ENCODE measurements around the gene HTRA1.

Gene HTRA1

DNA sequence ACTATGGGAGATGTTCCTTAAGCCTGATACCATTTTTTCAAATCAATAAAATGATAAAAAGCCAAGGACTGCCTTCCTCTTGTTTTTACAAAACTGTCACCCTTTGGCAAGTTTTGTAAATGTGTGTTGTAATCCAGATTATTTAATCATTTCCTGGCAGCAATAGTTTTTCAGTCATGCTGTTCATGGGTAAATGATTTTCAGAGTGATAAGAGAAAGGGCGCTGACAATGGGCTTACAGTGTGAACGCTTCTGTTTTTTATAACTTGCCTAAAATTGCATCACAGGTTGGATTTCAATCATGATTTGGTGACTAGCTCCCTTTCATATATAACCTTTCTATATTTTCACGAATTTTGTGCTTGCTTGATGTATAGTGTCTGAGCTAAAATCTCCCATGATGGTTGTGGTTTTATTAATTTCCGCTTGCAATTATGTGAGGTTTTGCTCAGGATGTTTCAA is 80.2 kb downstream of the HTRA1 start:
- TF ChIP-seq CSDC2 (CRISPR knock-in tag; IDR thresholded peaks at IDR 0.05) (no peak), RARB (CRISPR knock-in tag; IDR thresholded peaks at IDR 0.05) (no peak), ZFP3 (CRISPR knock-in tag; IDR thresholded peaks at IDR 0.05) (no peak), ARNTL (CRISPR knock-in tag; IDR thresholded peaks at IDR 0.05; ENCODE audit: borderline replicate concordance, low read depth) (no peak), OSR1 (CRISPR knock-in tag; IDR thresholded peaks at IDR 0.05) (no peak), SNAI2 (CRISPR knock-in tag; IDR thresholded peaks at IDR 0.05) (no peak), ESRRG (CRISPR knock-in tag; IDR thresholded peaks at IDR 0.05) (no peak), ZNF565 (CRISPR knock-in tag; conservative IDR thresholded peaks at IDR 0.05; ENCODE audit: low read depth) (no peak), ZC3H10 (CRISPR knock-in tag; IDR thresholded peaks at IDR 0.05) (no peak), PPARA (CRISPR knock-in tag; IDR thresholded peaks at IDR 0.05; ENCODE audit: borderline replicate concordance) (no peak), TOX (CRISPR knock-in tag; IDR thresholded peaks at IDR 0.05; ENCODE audit: borderline replicate concordance) (no peak)
- TF ChIP-seq, protein P1, sequence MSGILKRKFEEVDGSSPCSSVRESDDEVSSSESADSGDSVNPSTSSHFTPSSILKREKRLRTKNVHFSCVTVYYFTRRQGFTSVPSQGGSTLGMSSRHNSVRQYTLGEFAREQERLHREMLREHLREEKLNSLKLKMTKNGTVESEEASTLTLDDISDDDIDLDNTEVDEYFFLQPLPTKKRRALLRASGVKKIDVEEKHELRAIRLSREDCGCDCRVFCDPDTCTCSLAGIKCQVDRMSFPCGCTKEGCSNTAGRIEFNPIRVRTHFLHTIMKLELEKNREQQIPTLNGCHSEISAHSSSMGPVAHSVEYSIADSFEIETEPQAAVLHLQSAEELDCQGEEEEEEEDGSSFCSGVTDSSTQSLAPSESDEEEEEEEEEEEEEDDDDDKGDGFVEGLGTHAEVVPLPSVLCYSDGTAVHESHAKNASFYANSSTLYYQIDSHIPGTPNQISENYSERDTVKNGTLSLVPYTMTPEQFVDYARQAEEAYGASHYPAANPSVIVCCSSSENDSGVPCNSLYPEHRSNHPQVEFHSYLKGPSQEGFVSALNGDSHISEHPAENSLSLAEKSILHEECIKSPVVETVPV (CRISPR knock-in tag; IDR thresholded peaks at IDR 0.05): no peak
- TF ChIP-seq, protein P2, sequence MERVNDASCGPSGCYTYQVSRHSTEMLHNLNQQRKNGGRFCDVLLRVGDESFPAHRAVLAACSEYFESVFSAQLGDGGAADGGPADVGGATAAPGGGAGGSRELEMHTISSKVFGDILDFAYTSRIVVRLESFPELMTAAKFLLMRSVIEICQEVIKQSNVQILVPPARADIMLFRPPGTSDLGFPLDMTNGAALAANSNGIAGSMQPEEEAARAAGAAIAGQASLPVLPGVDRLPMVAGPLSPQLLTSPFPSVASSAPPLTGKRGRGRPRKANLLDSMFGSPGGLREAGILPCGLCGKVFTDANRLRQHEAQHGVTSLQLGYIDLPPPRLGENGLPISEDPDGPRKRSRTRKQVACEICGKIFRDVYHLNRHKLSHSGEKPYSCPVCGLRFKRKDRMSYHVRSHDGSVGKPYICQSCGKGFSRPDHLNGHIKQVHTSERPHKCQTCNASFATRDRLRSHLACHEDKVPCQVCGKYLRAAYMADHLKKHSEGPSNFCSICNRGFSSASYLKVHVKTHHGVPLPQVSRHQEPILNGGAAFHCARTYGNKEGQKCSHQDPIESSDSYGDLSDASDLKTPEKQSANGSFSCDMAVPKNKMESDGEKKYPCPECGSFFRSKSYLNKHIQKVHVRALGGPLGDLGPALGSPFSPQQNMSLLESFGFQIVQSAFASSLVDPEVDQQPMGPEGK (CRISPR knock-in tag; IDR thresholded peaks at IDR 0.05; ENCODE audit: borderline replicate concordance): no peak
- TF ChIP-seq, protein P3, sequence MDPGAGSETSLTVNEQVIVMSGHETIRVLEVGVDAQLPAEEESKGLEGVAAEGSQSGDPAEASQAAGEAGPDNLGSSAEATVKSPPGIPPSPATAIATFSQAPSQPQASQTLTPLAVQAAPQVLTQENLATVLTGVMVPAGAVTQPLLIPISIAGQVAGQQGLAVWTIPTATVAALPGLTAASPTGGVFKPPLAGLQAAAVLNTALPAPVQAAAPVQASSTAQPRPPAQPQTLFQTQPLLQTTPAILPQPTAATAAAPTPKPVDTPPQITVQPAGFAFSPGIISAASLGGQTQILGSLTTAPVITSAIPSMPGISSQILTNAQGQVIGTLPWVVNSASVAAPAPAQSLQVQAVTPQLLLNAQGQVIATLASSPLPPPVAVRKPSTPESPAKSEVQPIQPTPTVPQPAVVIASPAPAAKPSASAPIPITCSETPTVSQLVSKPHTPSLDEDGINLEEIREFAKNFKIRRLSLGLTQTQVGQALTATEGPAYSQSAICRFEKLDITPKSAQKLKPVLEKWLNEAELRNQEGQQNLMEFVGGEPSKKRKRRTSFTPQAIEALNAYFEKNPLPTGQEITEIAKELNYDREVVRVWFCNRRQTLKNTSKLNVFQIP (CRISPR knock-in tag; IDR thresholded peaks at IDR 0.05; ENCODE audit: borderline replicate concordance, low read depth): no peak

DNA sequence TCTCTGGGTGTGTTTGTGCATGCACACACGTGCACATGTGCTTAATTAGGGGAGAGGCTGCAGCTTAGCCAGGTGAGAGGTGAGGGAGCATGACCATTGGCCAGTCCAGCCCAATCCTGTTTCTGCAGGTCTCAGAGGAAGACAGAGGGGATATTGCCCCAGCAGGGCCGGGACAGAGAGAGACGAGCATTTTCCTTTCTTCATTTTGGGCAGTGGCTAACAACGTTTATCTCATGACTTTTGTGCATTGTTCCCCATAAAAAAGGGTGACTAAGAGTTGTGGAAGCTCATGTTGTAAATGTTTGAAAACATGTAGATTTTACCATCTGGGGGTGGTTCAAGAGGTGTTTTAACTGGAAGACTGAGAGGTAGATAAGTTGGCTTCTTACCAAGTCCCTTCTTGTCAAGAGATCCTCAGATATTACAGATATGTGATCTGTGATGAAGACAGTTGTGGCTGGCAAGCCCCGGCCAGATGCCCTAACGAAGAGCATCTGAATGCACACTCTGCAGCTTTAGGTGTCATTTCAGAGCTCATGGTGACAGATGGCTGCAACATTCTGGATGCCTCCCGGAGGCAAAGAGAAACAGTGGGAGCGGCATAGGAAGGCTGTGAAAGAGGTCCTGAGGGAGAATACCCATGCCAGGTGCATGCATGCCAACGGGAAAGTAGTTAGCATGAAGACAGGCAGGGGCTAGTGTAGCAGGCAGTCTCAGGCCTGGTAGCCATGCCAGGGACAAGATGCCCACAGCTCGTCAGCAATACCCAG is 82.5 kb downstream of the HTRA1 start:
- ATAC-seq: no peak
- TF ChIP-seq RARB (CRISPR knock-in tag; IDR thresholded peaks at IDR 0.05): no peak
- TF ChIP-seq TOX (CRISPR knock-in tag; IDR thresholded peaks at IDR 0.05; ENCODE audit: borderline replicate concordance): no peak
- TF ChIP-seq, protein P4, sequence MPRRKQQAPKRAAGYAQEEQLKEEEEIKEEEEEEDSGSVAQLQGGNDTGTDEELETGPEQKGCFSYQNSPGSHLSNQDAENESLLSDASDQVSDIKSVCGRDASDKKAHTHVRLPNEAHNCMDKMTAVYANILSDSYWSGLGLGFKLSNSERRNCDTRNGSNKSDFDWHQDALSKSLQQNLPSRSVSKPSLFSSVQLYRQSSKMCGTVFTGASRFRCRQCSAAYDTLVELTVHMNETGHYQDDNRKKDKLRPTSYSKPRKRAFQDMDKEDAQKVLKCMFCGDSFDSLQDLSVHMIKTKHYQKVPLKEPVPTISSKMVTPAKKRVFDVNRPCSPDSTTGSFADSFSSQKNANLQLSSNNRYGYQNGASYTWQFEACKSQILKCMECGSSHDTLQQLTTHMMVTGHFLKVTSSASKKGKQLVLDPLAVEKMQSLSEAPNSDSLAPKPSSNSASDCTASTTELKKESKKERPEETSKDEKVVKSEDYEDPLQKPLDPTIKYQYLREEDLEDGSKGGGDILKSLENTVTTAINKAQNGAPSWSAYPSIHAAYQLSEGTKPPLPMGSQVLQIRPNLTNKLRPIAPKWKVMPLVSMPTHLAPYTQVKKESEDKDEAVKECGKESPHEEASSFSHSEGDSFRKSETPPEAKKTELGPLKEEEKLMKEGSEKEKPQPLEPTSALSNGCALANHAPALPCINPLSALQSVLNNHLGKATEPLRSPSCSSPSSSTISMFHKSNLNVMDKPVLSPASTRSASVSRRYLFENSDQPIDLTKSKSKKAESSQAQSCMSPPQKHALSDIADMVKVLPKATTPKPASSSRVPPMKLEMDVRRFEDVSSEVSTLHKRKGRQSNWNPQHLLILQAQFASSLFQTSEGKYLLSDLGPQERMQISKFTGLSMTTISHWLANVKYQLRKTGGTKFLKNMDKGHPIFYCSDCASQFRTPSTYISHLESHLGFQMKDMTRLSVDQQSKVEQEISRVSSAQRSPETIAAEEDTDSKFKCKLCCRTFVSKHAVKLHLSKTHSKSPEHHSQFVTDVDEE (CRISPR knock-in tag; IDR thresholded peaks at IDR 0.05): no peak
- TF ChIP-seq TCF4 (CRISPR knock-in tag; IDR thresholded peaks at IDR 0.05; ENCODE audit: borderline replicate concordance): no peak
- TF ChIP-seq ZNF565 (CRISPR knock-in tag; conservative IDR thresholded peaks at IDR 0.05; ENCODE audit: low read depth): no peak
- TF ChIP-seq ZNF70 (CRISPR knock-in tag; IDR thresholded peaks at IDR 0.05): no peak
- TF ChIP-seq ESRRG (CRISPR knock-in tag; IDR thresholded peaks at IDR 0.05): no peak
- TF ChIP-seq GLIS3 (CRISPR knock-in tag; IDR thresholded peaks at IDR 0.05): no peak
- no peak for TF ChIP-seq ZFP3 (CRISPR knock-in tag; IDR thresholded peaks at IDR 0.05)
- TF ChIP-seq, protein P1 (CRISPR knock-in tag; IDR thresholded peaks at IDR 0.05): no peak

More for the DNA sequence above, 80.2 kb downstream of the HTRA1 start:
- ATAC-seq: no peak

DNA sequence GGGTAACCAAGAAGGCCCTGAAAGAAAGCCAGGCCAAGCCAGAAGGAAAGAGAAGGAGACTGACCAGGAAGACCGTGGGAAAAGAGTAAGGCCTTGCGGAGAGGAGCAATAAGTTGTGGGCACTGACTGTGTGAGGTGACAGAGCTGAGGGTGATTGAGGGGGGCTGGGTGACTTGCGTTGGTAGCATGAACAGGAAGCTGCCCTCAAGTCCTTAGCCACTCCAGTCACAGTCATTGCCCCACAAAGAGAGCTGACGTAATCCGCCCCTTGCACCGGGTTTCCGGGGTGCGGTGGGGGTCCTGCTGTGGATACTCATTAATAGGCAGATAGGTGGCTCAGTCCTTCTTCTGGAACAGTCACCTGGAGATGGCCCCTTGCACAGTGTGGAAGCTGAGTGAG is 83.1 kb downstream of the HTRA1 start:
- ATAC-seq: no peak
- TF ChIP-seq ESRRG (CRISPR knock-in tag; IDR thresholded peaks at IDR 0.05) (no peak), ISL1 (CRISPR knock-in tag; IDR thresholded peaks at IDR 0.05) (no peak), TCF4 (CRISPR knock-in tag; IDR thresholded peaks at IDR 0.05; ENCODE audit: borderline replicate concordance) (no peak), ZNF70 (CRISPR knock-in tag; IDR thresholded peaks at IDR 0.05) (no peak), ZNF8 (CRISPR knock-in tag; IDR thresholded peaks at IDR 0.05) (no peak), CSDC2 (CRISPR knock-in tag; IDR thresholded peaks at IDR 0.05) (no peak), OSR1 (CRISPR knock-in tag; IDR thresholded peaks at IDR 0.05) (no peak), PPARA (CRISPR knock-in tag; IDR thresholded peaks at IDR 0.05; ENCODE audit: borderline replicate concordance) (no peak), ZFP30 (CRISPR knock-in tag; IDR thresholded peaks at IDR 0.05) (no peak)
- TF ChIP-seq, protein P5, sequence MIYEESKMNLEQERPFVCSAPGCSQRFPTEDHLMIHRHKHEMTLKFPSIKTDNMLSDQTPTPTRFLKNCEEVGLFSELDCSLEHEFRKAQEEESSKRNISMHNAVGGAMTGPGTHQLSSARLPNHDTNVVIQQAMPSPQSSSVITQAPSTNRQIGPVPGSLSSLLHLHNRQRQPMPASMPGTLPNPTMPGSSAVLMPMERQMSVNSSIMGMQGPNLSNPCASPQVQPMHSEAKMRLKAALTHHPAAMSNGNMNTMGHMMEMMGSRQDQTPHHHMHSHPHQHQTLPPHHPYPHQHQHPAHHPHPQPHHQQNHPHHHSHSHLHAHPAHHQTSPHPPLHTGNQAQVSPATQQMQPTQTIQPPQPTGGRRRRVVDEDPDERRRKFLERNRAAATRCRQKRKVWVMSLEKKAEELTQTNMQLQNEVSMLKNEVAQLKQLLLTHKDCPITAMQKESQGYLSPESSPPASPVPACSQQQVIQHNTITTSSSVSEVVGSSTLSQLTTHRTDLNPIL (CRISPR knock-in tag; IDR thresholded peaks at IDR 0.05; ENCODE audit: low read depth): no peak
- TF ChIP-seq, protein P1 (CRISPR knock-in tag; IDR thresholded peaks at IDR 0.05): no peak
- TF ChIP-seq, protein P3 (CRISPR knock-in tag; IDR thresholded peaks at IDR 0.05; ENCODE audit: borderline replicate concordance, low read depth): no peak

All from SK-N-SH treated with all-trans-retinoic acid at 6 μM for 48 hours (cell line).